PC-9 (cell line): Measurements from ENCODE around the gene PNMA8B. TPM values are rescaled to one million over a fixed set of nuclear protein-coding genes. Genes with fewer than 3 reads are reported as not detected.

Experiments
- BruUV-seq: library from RNA; stranded (reverse); fragments of 400-500 nt; replicated peaks from 2 replicates; lab custom pipeline; 2021; lab: Mats Ljungman, UMichigan
- CTCF ChIA-PET: fragments of 300-600 bp; sonication (Branson Sonifier 250); formaldehyde crosslinking; loops from one replicate; lab custom pipeline; 2022; ENCODE audit warnings: antibody characterized with exemption; lab: Charles Lee
- POLR2A ChIA-PET: fragments of 300-600 bp; sonication (Branson Sonifier 250); formaldehyde crosslinking; loops from one replicate; lab custom pipeline; 2022; ENCODE audit warnings: antibody characterized with exemption; ENCODE audit not compliant: unreplicated experiment; lab: Charles Lee
- DNase-seq, 2 experiments: peaks; one replicate each; pipeline versions ENCODE4 v3.0.0 to v3.0.0-alpha.2; 2015 to 2022; ENCODE audit warnings: mixed read lengths in 1 of 2
- H2AFZ ChIP-seq: fragments of 200-600 bp; sonication (generic); 2 replicates; pipeline ENCODE4 v1.8.1; 2017; ENCODE audit warnings: antibody characterized with exemption
- H3F3A ChIP-seq: fragments of 200-600 bp; sonication (generic); 2 replicates; pipeline ENCODE4 v1.8.1; 2017; ENCODE audit warnings: antibody characterized with exemption, mild to moderate bottlenecking, low read depth; ENCODE audit not compliant: insufficient read depth
- H3K27ac ChIP-seq: fragments of 200-600 bp; sonication (generic); 2 replicates; pipeline ENCODE4 v1.6.1; 2016; ENCODE audit warnings: mixed run types
- H3K27me3 ChIP-seq: fragments of 200-600 bp; sonication (generic); 2 replicates; pipeline ENCODE4 v1.6.1; 2016; ENCODE audit warnings: low read depth, mixed run types; ENCODE audit not compliant: insufficient read depth
- H3K36me3 ChIP-seq: fragments of 200-600 bp; sonication (generic); 2 replicates; pipeline ENCODE4 v1.6.1; 2016; ENCODE audit warnings: low read depth, mixed run types
- H3K4me1 ChIP-seq: fragments of 200-600 bp; sonication (generic); replicated peaks from 2 replicates; pipeline ENCODE4 v1.6.1; 2016; ENCODE audit warnings: mixed run types; ENCODE audit not compliant: insufficient read depth
- H3K4me2 ChIP-seq: fragments of 200-600 bp; sonication (generic); 2 replicates; pipeline ENCODE4 v1.6.1; 2017; ENCODE audit warnings: mixed run types
- H3K4me3 ChIP-seq: fragments of 200-600 bp; sonication (generic); 2 replicates; pipeline ENCODE4 v1.6.1; 2016; ENCODE audit warnings: mixed run types
- H3K79me2 ChIP-seq: fragments of 200-600 bp; sonication (generic); 2 replicates; pipeline ENCODE4 v1.6.1; 2017; ENCODE audit warnings: low read depth, mixed run types
- H3K9me2 ChIP-seq: fragments of 200-600 bp; sonication (generic); 2 replicates; pipeline ENCODE4 v1.8.1; 2017; ENCODE audit warnings: mild to moderate bottlenecking; ENCODE audit not compliant: insufficient read depth
- H3K9me3 ChIP-seq: fragments of 200-600 bp; sonication (generic); 2 replicates; pipeline ENCODE4 v1.8.1; 2016; ENCODE audit warnings: low read depth; ENCODE audit not compliant: insufficient read depth
- H4K20me1 ChIP-seq: fragments of 200-600 bp; sonication (generic); 2 replicates; pipeline ENCODE4 v1.8.1; 2017; ENCODE audit not compliant: insufficient read depth
- CTCF ChIP-seq: fragments of 200-600 bp; sonication (generic); conservative IDR thresholded peaks from 2 replicates; pipeline ENCODE4 v1.6.1; 2017; ENCODE audit warnings: mixed run types, antibody characterized with exemption, mild to moderate bottlenecking, moderate library complexity
- EZH2 ChIP-seq: fragments of 200-600 bp; sonication (generic); IDR thresholded peaks from 2 replicates; pipeline ENCODE4 v1.8.0; 2017; ENCODE audit warnings: antibody characterized with exemption, low read depth
- intact Hi-C: fragments of 100-400 bp; cut with micrococcal nuclease; formaldehyde crosslinking; loops from one replicate; pipeline ENCODE4 v1.10.0; 2022; ENCODE audit not compliant: unreplicated experiment
- total RNA-seq: library from RNA; stranded (reverse); gene quantifications from 2 replicates; pipeline ENCODE4 v1.2.3, GENCODE V29; 2021

PNMA8B gene
- total RNA-seq, 1 experiment from 2014 or later: not detected

GRCh38 chr19:46489445-46490272 is 6.0 kb downstream of the PNMA8B start:
- H4K20me1 ChIP-seq: no peaks in the 10 kb centered on the region; the same call in 1 of the 2 replicates
- ChIA-PET POLR2A (no interaction called here), CTCF (no interaction called here)
- no peaks in the 10 kb centered on the region for H3K36me3 ChIP-seq
- TF ChIP-seq CTCF (no peak), EZH2 (no peak)
- no peaks in the 10 kb centered on the region for H3K9me3 ChIP-seq
- no peak overlapping the region for H2AFZ ChIP-seq
- no peak overlapping the region for H3K4me3 ChIP-seq
- H3K4me1 ChIP-seq: no peaks in the 10 kb centered on the region
- H3K9me2 ChIP-seq: no peaks in the 10 kb centered on the region
- BruUV-seq: no TSS peak
- intact Hi-C loops: loop anchor here (2.0 kb wide), 1 partner anchor 95 kb away; no protein-coding TSS in a partner anchor
- peaks cover 85% of the 10 kb centered on the region for H3K27me3 ChIP-seq
- H3F3A ChIP-seq: no peaks in the 10 kb centered on the region
- H3K4me2 ChIP-seq: no peak overlapping the region
- no peak overlapping the region for H3K27ac ChIP-seq
- no peaks in the 10 kb centered on the region for H3K79me2 ChIP-seq
- DNase-seq: no peak

- TF ChIP-seq CTCF (no peak), EZH2 (no peak)
- Histone ChIP-seq H2AFZ (no peak overlapping the region), H3K4me2 (no peak overlapping the region), H3K27me3 (peaks cover 86% of the 10 kb centered on the region), H3K9me2 (no peaks in the 10 kb centered on the region), H3K79me2 (no peaks in the 10 kb centered on the region), H4K20me1 (no peaks in the 10 kb centered on the region; the same call in 1 of the 2 replicates), H3K4me1 (no peaks in the 10 kb centered on the region), H3K27ac (no peak overlapping the region), H3K9me3 (no peaks in the 10 kb centered on the region), H3K4me3 (no peak overlapping the region), H3F3A (no peaks in the 10 kb centered on the region), H3K36me3 (no peaks in the 10 kb centered on the region)
- no peak for DNase-seq
- ChIA-PET CTCF (no interaction called here), POLR2A (no interaction called here)
- intact Hi-C loops: loop anchor here (2.0 kb wide), 1 partner anchor 94 kb away; no protein-coding TSS in a partner anchor
- no TSS peak for BruUV-seq
Observed at GRCh38 chr19:46488551-46488950, 7.1 kb downstream of the PNMA8B start.

- BruUV-seq: no TSS peak
Observed at GRCh38 chr19:46487802-46488445, 7.7 kb downstream of the PNMA8B start.

More at GRCh38 chr19:46487802-46488445, 7.7 kb downstream of the PNMA8B start:
- Histone ChIP-seq H3K9me2 (no peaks in the 10 kb centered on the region), H3K79me2 (no peaks in the 10 kb centered on the region), H3K36me3 (no peaks in the 10 kb centered on the region), H3K9me3 (no peaks in the 10 kb centered on the region), H2AFZ (no peak overlapping the region), H3K4me1 (no peaks in the 10 kb centered on the region), H3K4me2 (peak overlapping the region; percentile 26; the same call in 1 of the 2 replicates), H3K4me3 (no peak overlapping the region), H3K27me3 (peaks cover 92% of the 10 kb centered on the region), H3K27ac (no peak overlapping the region), H4K20me1 (no peaks in the 10 kb centered on the region; the same call in 1 of the 2 replicates), H3F3A (no peaks in the 10 kb centered on the region)
- TF ChIP-seq EZH2: no peak
- peak; percentile 97 for TF ChIP-seq CTCF
- ChIA-PET CTCF (interaction anchor here (0.7 kb wide), 1 partner anchor 85 kb away, joined by 4 read pairs; no protein-coding TSS in a partner anchor), POLR2A (no interaction called here)
- DNase-seq: peak; percentile 38 to 76
- intact Hi-C loops: loop anchor here (1.0 to 2.0 kb wide), 3 partner anchors 86 to 206 kb away; no protein-coding TSS in a partner anchor
